Measurements from ENCODE around the gene KLHL40. TPM values are rescaled to one million over a fixed set of nuclear protein-coding genes. Genes with fewer than 3 reads are reported as not detected.

Gene KLHL40
- total and polyA plus RNA-seq, 10 of the 15 experiments (the other 5 are each of a cell fraction or from before 2014, with no cell fraction given), result not detected

- no peak overlapping the region for H2AFZ ChIP-seq (ENCODE audit: control insufficient read depth, low read depth, low read length)
- BruUV-seq (replicated peaks), result no TSS peak
- DNase-seq (ENCODE audit: low read depth, low spot score) (no peak), ATAC-seq (no peak), FAIRE-seq (no peak)
- CTCF ChIA-PET, result no interaction called here
- H3K36me3 ChIP-seq (ENCODE audit: control insufficient read depth in 2 of 2, insufficient read depth in 2 of 2, low read length in 1 of 2), result no peaks in the 10 kb centered on the region
- no peak overlapping the region for H3K4me2 ChIP-seq (ENCODE audit: control insufficient read depth, insufficient read depth)
- intact Hi-C loops (cut with micrococcal nuclease; ENCODE audit: unreplicated experiment), result no loop called here
- no peak overlapping the region for H3K27ac ChIP-seq (ENCODE audit: control insufficient read depth, insufficient read depth)
- no peak overlapping the region for H3K9ac ChIP-seq (ENCODE audit: control insufficient read depth, insufficient read depth, low read length)
- 45% methylated on average over 13 of the region's 13 CpGs for WGBS (ENCODE audit: insufficient coverage, insufficient replicate concordance, low lambda C conversion rate, missing lambda C conversion rate)
- H3K27me3 ChIP-seq (replicated peaks in 1 of 2; ENCODE audit: control insufficient read depth in 2 of 2, insufficient read depth in 2 of 2, low read length in 1 of 2), result no peaks in the 10 kb centered on the region; a peak in 1 of 4 replicates
- TF ChIP-seq, protein P1, sequence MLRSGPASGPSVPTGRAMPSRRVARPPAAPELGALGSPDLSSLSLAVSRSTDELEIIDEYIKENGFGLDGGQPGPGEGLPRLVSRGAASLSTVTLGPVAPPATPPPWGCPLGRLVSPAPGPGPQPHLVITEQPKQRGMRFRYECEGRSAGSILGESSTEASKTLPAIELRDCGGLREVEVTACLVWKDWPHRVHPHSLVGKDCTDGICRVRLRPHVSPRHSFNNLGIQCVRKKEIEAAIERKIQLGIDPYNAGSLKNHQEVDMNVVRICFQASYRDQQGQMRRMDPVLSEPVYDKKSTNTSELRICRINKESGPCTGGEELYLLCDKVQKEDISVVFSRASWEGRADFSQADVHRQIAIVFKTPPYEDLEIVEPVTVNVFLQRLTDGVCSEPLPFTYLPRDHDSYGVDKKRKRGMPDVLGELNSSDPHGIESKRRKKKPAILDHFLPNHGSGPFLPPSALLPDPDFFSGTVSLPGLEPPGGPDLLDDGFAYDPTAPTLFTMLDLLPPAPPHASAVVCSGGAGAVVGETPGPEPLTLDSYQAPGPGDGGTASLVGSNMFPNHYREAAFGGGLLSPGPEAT (IDR thresholded peaks at IDR 0.05; ENCODE audit: low read depth), result no peak
- TF ChIP-seq ZNF622 (IDR thresholded peaks at IDR 0.05) (no peak), TCF12 (IDR thresholded peaks at IDR 0.05; ENCODE audit: low read depth, low read length) (peak; percentile 39; the same call in 1 of the 2 replicates)
- no peaks in the 10 kb centered on the region for H3K4me1 ChIP-seq (ENCODE audit: control insufficient read depth, insufficient read depth, low read length)
- H4K20me1 ChIP-seq (ENCODE audit: control insufficient read depth, insufficient read depth), result no peaks in the 10 kb centered on the region
- no peaks in the 10 kb centered on the region for H3K9me3 ChIP-seq (replicated peaks; ENCODE audit: control insufficient read depth, insufficient read depth, low read length)
- in situ Hi-C loops (cut with MboI), result no loop called here
- POLR2A ChIA-PET, result no interaction called here
- SMC1A ChIA-PET (ENCODE audit: uncharacterized antibody, unreplicated experiment), result no interaction called here
- no peaks in the 10 kb centered on the region for H3K79me2 ChIP-seq (ENCODE audit: control insufficient read depth, insufficient read depth, low read length)
- RAD21 ChIA-PET (ENCODE audit: unreplicated experiment), result interaction anchor here (0.6 kb wide), 1 partner anchor 130 kb away, joined by 3 read pairs; no protein-coding TSS in a partner anchor
- no peak overlapping the region for H3K4me3 ChIP-seq
Observed at GRCh38 chr3:42733501-42734262, 48.3 kb downstream of the KLHL40 start.

DNA sequence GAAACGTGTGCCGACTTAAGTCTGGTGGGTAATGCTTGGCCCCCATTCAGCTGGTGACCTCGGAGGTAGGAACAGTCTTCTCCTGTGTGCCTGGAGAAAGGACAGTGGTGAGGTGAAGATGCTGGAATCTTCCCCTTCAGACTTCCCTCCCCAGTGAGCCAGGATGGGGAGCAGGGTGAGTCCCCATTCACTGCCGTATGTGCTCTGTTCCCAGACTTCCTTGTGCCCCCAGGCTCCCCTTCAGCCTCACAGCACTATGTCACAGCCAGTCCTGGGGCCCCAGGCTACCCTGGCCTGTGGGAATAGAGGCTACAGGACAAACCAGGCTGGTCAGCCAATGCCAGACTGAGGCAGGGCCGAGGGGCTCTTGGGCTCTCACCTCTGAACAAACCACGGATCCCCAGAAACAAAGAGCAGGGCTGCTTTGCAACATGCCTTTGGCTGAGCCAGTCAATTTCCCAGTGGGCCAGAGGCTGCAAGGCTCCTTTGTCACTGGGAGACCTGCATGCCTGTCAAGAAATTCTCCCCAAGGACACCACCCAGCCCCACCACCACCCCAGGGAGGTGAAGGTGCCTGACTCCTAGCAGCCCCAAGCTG lies 49.0 kb downstream of the KLHL40 start:
- no peak overlapping the region for H3K27ac ChIP-seq (ENCODE audit: control insufficient read depth, insufficient read depth)
- no peaks in the 10 kb centered on the region for H3K36me3 ChIP-seq (ENCODE audit: control insufficient read depth in 2 of 2, insufficient read depth in 2 of 2, low read length in 1 of 2)
- ChIA-PET CTCF (no interaction called here), SMC1A (ENCODE audit: uncharacterized antibody, unreplicated experiment) (no interaction called here), POLR2A (no interaction called here), RAD21 (ENCODE audit: unreplicated experiment) (interaction anchor here (0.6 kb wide), 1 partner anchor 131 kb away, joined by 3 read pairs; no protein-coding TSS in a partner anchor)
- no TSS peak for BruUV-seq (replicated peaks)
- DNase-seq (ENCODE audit: low read depth, low spot score) (no peak), FAIRE-seq (no peak), ATAC-seq (no peak)
- intact Hi-C loops (cut with micrococcal nuclease; ENCODE audit: unreplicated experiment), result no loop called here
- H3K4me3 ChIP-seq, result no peak overlapping the region
- no peak for TF ChIP-seq POLR2A (IDR thresholded peaks at IDR 0.05; ENCODE audit: low read depth, low read length)
- no peaks in the 10 kb centered on the region; a peak in 1 of 4 replicates for H3K27me3 ChIP-seq (replicated peaks in 1 of 2; ENCODE audit: control insufficient read depth in 2 of 2, insufficient read depth in 2 of 2, low read length in 1 of 2)
- no peak overlapping the region for H3K9ac ChIP-seq (ENCODE audit: control insufficient read depth, insufficient read depth, low read length)
- no peak overlapping the region for H3K4me2 ChIP-seq (ENCODE audit: control insufficient read depth, insufficient read depth)
- 42% methylated on average over 6 of the region's 6 CpGs for WGBS (ENCODE audit: insufficient coverage, insufficient replicate concordance, low lambda C conversion rate, missing lambda C conversion rate)
- no peaks in the 10 kb centered on the region for H3K9me3 ChIP-seq (replicated peaks; ENCODE audit: control insufficient read depth, insufficient read depth, low read length)
- in situ Hi-C loops (cut with MboI), result no loop called here
- no peak overlapping the region for H2AFZ ChIP-seq (ENCODE audit: control insufficient read depth, low read depth, low read length)
- H3K79me2 ChIP-seq (ENCODE audit: control insufficient read depth, insufficient read depth, low read length), result no peaks in the 10 kb centered on the region
- no peaks in the 10 kb centered on the region for H3K4me1 ChIP-seq (ENCODE audit: control insufficient read depth, insufficient read depth, low read length)
- H4K20me1 ChIP-seq (ENCODE audit: control insufficient read depth, insufficient read depth), result no peaks in the 10 kb centered on the region
